Purkinje cell (primary cell): ENCODE measurements around the gene PSEN1. TPM values are rescaled to one million over a fixed set of nuclear protein-coding genes. Genes with fewer than 3 reads are reported as not detected.

ENCODE experiments used
- polyA plus RNA-seq: library from polyadenylated mRNA; unstranded; fragments of >200 nt; fragmentation: Nextera tagmentation; gene quantifications from 2 replicates; pipeline ENCODE4 v1.2.1, GENCODE V29; 2014

The PSEN1 gene
- polyA plus RNA-seq: 10.3 and 11.2 TPM in 2 replicates

GRCh38 chr14:73136387-73137225 lies at the start of gene PSEN1:
TSS of gene PSEN1 (plus strand) at chr14:73136507. CDS start at chr14:73148020, 11,513 bp downstream.

GRCh38 chr14:73237219-73237785 lies 101.0 kb downstream of the PSEN1 start, which contains the start of gene PAPLN:
TSS of gene PAPLN (plus strand) at chr14:73237506. CDS start at chr14:73239779, 2,273 bp downstream.

Other genes starting within 250 kb of the PSEN1 start
- 5.0 and 7.3 TPM in 2 replicates for gene DPF3, start 242.4 kb upstream of the PSEN1 start, polyA plus RNA-seq
- gene DCAF4, start 210.0 kb upstream of the PSEN1 start, polyA plus RNA-seq: 3.5 and 6.0 TPM in 2 replicates
- gene ZFYVE1, start 109.4 kb upstream of the PSEN1 start, polyA plus RNA-seq: 3.9 and 4.8 TPM in 2 replicates
- gene RBM25, start 78.0 kb upstream of the PSEN1 start, polyA plus RNA-seq: 63.7 and 72.3 TPM in 2 replicates
- not detected in 2 replicates for gene PAPLN, start 101.0 kb downstream of the PSEN1 start, polyA plus RNA-seq